K562 treated with DMSO at 1 percent for 4 hours (cell line): ENCODE results near the gene ANGPTL4. TPM values are rescaled to one million over a fixed set of nuclear protein-coding genes. Genes with fewer than 3 reads are reported as not detected.

Experiments
- total RNA-seq: library from RNA; unstranded; fragments of 300-600 nt; gene quantifications from 2 replicates; pipeline ENCODE4 v1.2.3, GENCODE V29; 2022; ENCODE audit not compliant: insufficient read depth

Gene ANGPTL4
- total RNA-seq = 1.9 TPM in 1 of 2 replicates, not detected in the other

GRCh38 chr19:8363803-8364771 lies at the start of gene ANGPTL4:
ANGPTL4 (plus strand) TSS chr19:8364155; CDS start chr19:8364322, 167 bp downstream.

GRCh38 chr19:8321067-8321985 lies 42.6 kb upstream of the ANGPTL4 start, which contains the start of the genes NDUFA7 and RPS28:
NDUFA7 (minus strand) TSS chr19:8321375; CDS start chr19:8321358, 17 bp downstream.
RPS28 (plus strand) TSS chr19:8321496; CDS start chr19:8321531, 35 bp downstream.

GRCh38 chr19:8342684-8343482 lies 21.1 kb upstream of the ANGPTL4 start, which contains the start of gene KANK3:
KANK3 (minus strand) TSS chr19:8343262; CDS start chr19:8337828, 5,434 bp downstream.

GRCh38 chr19:8389891-8390616 lies 26.1 kb downstream of the ANGPTL4 start, which contains the start of gene RAB11B:
RAB11B (plus strand) TSS chr19:8390360; CDS start chr19:8390417, 57 bp downstream.

GRCh38 chr19:8412783-8413628 lies 49.1 kb downstream of the ANGPTL4 start, which contains the start of gene MARCHF2:
MARCHF2 (plus strand) TSS chr19:8413305; CDS start chr19:8421841, 8,536 bp downstream.

Other genes with a start within 250 kb of the ANGPTL4 start
- 0.06 TPM in 1 of 2 replicates, not detected in the other for gene FBN3, start 214.6 kb upstream of the ANGPTL4 start, total RNA-seq
- 14.0 and 16.9 TPM in 2 replicates for gene CERS4, start 154.8 kb upstream of the ANGPTL4 start, total RNA-seq
- 81.9 and 94.6 TPM in 2 replicates for gene CD320, start 55.8 kb upstream of the ANGPTL4 start, total RNA-seq
- gene NDUFA7, start 42.8 kb upstream of the ANGPTL4 start, total RNA-seq = 125 and 162 TPM in 2 replicates
- 2,822 and 2,824 TPM in 2 replicates for gene RPS28, start 42.7 kb upstream of the ANGPTL4 start, total RNA-seq
- 2.0 TPM in 1 of 2 replicates, not detected in the other for gene KANK3, start 20.9 kb upstream of the ANGPTL4 start, total RNA-seq
- 117 TPM in 2 replicates for gene RAB11B, start 26.2 kb downstream of the ANGPTL4 start, total RNA-seq
- gene MARCHF2, start 49.1 kb downstream of the ANGPTL4 start, total RNA-seq = 13.8 and 15.4 TPM in 2 replicates
- 366 and 371 TPM in 2 replicates for gene HNRNPM, start 80.8 kb downstream of the ANGPTL4 start, total RNA-seq
- gene PRAM1, start 138.5 kb downstream of the ANGPTL4 start, total RNA-seq = not detected in 2 replicates
- 5.4 and 14.3 TPM in 2 replicates for gene ZNF414, start 150.0 kb downstream of the ANGPTL4 start, total RNA-seq
- 67.3 and 70.8 TPM in 2 replicates for gene MYO1F, start 213.3 kb downstream of the ANGPTL4 start, total RNA-seq
- gene ADAMTS10, start 246.6 kb downstream of the ANGPTL4 start, total RNA-seq = 0.46 and 1.1 TPM in 2 replicates